Measurements from ENCODE around the gene TCAP.

- TF ChIP-seq CTCF (conservative IDR thresholded peaks at IDR 0.05 in 1 of 2, IDR thresholded peaks at IDR 0.05 in 1 of 2; ENCODE audit: extremely low read depth in 1 of 2, insufficient read depth in 1 of 2, low read depth in 1 of 2, low read length in 2 of 2): no peak
- no peak for TF ChIP-seq EZH2 (IDR thresholded peaks at IDR 0.05; ENCODE audit: borderline replicate concordance, low read length)
Observed at GRCh38 chr17:39627712-39628516, 37.2 kb upstream of the TCAP start.

Data from mammary epithelial cell (primary cell).